NCI-H2029 treated with DMSO at 0.1 percent for 48 hours (cell line): Measurements from ENCODE around the gene ADCY10.

Experiments
- DNase-seq: peaks from one replicate; lab custom pipeline; 2025; lab: John Stamatoyannopoulos, UW

The ADCY10 gene

GRCh38 chr1:167776151-167776550 is 137.8 kb downstream of the ADCY10 start:
- no peak for DNase-seq

DNA sequence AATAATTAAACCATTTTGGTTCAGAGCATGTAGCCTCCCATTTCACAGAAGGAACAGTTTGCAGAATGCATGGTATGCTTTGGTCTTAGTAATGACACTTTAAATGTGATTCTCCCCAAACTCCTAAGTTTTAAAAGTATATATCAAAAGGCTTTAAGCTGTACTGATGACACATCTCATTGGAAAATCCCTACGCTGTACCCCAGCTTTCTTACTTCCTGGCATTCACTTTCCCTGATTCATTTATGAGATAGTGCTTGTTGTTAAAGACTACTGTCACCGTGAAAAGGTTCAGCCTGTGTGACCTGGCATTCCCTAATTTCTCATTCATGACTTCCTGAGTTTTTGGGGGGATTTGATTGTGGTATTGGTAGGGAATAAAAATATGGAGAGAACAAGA is 138.8 kb downstream of the ADCY10 start:
- DNase-seq, result no peak

DNA sequence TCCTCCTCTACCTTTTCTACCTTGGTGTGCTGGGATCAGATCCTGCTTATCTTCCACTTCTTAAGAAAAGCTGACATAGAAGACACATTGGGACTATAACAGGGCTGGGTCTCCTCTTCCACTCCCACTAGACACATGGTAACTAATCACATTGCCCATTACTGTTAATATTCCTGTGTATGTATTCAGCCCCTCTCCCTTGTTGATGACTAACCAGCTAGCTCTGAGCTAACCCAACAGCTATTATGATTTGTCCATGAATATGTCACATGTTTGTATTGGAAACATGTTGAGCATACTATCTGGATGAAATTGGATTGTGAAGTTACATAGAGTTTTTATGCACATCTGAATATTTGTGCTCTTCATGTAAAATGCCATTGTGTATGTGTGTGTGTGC is 139.2 kb downstream of the ADCY10 start:
- no peak for DNase-seq

- DNase-seq, result no peak
Measured at GRCh38 chr1:167773516-167773915, 140.4 kb downstream of the ADCY10 start.

DNA sequence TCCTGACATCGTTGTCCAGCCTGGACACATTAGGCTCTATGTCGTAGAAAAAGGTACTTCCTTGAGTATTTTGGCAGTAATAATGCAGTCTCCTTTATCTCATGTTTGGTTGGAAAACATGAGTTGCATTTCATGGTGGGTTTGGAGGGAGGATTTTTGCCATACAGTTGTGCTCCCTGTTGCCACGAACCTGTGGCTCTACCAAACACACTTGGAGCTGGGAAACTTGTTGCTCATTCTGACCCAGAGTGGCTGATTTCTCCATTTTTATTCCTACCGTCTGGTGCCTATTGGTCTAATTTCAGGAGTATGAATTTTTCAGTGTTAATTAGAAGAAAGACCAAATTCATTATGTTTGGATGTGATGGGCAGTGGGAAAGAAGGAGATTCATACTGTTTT is 141.5 kb downstream of the ADCY10 start:
- DNase-seq, result no peak

GRCh38 chr1:167770127-167770526 is 143.8 kb downstream of the ADCY10 start:
- DNase-seq, result no peak

DNA sequence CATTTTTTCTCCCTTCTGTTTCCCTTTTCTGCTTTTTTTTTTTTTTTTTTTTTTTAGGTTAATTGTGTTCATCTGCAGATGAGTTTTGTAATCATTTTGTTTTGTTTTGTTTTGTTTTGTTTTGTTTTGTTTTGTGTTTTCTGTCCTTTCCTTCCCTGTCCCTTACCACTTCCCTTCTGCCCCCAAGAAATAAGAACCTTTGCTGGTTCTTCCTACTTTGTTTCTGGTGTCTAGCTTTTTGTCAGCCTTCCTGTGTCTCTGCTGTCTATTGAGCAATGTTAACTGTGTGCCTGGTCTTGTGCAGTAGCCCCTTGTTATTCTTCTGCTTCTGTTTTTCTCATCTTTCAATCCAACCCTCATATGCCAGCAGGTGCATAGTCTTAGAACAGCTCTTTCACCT is 146.2 kb downstream of the ADCY10 start:
- DNase-seq, result no peak

- no peak for DNase-seq
Measured at GRCh38 chr1:167766538-167766937, 147.4 kb downstream of the ADCY10 start.

GRCh38 chr1:167765496-167765895 is 148.4 kb downstream of the ADCY10 start:
- DNase-seq, result no peak

- no peak for DNase-seq
Measured at GRCh38 chr1:167764458-167765330, 149.2 kb downstream of the ADCY10 start.

DNA sequence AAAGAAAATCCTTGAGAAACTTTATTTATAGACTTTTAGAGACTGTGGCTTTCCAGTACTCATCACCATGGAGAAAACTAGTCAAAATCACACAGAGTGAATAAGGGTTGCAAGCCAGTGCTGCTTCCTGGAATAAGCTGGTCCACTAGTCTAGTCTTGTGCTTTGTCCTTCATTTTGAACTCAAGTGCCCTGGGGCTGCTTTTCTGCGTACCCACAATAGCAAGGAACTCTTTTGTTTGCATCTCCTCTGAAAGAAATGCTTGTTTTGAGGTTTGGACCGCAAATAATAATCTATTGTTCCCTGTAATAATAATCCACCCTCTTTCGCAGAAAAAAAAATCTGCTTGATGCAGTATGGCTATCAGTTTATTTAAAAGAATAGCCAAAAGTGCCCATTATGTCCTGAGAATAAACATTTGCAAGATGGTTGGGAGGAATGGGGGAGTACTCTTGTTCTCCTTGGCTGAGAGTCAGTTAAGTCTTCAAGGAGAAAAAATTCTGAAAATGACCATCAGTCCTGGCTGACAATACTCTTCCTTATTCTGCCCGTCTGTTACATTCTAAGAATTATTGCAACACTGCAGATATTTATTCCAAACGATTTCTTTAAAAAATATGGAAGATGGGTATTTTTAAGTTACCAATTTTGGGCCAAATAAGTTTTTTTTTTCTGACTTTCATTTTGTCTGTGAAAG is 150.3 kb downstream of the ADCY10 start:
- DNase-seq, result no peak

DNA sequence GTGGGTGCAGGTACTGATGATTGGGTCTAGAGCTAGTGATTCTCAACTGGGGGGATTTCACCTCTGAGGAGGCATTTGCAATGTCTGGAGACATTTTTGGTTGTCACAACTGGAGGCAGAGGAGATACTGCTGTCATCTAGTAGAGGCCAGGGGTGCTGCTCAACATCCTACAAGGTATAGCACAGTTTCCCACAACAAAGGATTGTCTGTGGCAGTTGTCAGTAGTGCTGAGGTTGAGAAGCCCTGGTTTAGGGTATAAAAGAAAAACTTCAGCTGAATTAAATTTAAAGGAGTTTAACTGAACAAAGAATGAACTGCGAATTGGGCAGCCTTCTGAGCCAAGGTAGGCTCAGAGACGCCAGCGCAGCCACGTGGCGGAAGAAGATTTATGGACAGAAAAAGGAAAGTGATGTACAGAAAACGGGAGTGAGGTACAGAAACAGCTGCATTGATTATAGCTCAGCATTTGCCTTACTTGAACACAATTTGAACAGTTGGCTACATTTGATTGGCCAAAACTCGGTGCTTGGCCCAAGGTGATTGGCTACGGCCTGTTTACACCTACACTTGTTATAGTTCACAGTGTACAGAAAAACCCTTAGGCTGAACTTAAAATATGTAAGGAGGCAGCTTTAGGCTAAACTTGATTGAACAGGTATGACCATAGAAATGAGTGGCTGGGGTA is 151.7 kb downstream of the ADCY10 start:
- no peak for DNase-seq

DNA sequence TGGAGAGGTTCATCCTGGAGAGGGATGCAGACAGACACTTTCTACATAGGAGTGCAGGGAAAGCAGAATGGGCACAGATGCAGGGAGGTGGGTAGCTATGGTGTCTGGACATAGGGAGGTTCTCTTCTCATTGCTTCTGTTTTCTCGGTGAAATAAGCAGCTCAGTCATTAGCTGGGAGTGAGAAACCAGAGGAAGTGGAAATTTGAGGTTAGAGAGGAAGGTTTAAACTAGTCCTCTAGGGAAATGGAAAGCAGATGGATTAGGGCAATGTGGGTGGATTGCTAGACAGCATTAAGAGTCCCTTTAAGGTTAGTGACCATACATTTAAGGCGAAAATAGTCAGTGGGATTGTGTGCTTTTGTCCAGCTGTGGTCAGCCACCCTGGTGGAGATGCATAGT is 152.5 kb downstream of the ADCY10 start:
- no peak for DNase-seq
